ENCODE results near the gene EPB41.
"Not testable (repeated sequence)": the region's sequence is repeated elsewhere in the genome, so short reads cannot be mapped to it uniquely, and the experiment has no call there.

EPB41 gene

GRCh38 chr1:29052100-29052499, 137.7 kb downstream of the EPB41 start:
- no peak for DNase-seq (ENCODE audit: low read depth in 2 of 2)

DNA sequence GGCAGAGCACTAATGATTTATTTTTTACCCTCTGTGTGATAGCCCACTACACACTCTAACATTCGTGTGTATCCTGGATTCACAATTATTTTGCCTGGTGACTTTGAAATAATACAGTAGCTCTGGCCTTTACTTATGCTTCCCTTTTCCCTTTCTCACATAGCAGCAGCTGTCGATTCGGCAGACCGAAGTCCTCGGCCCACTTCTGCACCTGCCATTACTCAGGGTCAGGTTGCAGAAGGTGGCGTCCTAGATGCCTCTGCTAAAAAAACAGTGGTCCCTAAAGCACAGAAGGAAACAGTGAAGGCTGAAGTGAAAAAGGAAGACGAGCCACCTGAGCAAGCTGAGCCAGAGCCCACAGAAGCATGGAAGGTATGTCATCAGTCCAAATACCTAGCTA, 138.6 kb downstream of the EPB41 start:
- DNase-seq (ENCODE audit: low read depth in 2 of 2), result no peak

GRCh38 chr1:29055160-29055559, 140.8 kb downstream of the EPB41 start:
- DNase-seq (ENCODE audit: low read depth in 2 of 2), result no peak

- no peak for DNase-seq (ENCODE audit: low read depth in 2 of 2)
Observed at GRCh38 chr1:29056256-29056655, 141.9 kb downstream of the EPB41 start.

GRCh38 chr1:29057700-29058099, 143.3 kb downstream of the EPB41 start:
- no peak for DNase-seq (ENCODE audit: low read depth in 2 of 2)

DNA sequence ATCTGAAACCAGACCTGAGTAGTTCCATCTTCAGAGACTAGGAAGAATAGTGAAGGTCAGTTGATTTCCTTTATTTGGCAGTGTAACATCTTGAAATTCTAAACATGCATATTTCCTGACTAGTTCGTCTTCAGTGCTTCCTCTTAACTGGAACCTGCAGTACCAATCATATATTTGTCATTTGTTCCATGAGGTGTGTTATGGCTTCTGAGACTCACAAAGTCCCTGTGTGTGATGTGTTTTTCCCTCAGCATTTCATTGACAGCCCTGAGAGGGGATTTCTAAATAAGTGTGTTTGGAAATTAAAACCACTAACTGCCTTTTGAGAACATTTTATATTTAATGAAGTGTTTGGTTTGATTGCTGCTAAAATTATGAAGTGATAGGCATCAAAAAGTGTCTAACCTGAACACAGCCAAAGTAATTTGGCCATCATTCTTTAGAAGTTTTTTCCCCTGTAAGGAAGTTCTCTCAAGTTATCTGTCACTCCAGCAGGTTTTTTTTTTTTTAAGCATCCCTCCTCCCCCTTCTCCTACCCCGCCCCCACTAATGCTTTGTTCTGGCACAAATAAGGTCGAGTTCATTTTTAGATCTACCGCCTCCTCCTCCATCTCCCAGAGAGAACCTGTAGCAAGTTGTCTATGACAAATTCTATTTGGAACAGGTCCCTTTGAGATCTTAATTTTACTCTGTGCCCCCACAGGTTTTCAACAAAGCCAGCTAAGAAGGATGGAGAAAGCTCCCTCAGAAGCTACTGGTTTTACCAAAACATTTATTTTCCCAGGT, 148.0 kb downstream of the EPB41 start:
- DNase-seq (ENCODE audit: low read depth in 2 of 2), result no peak

- DNase-seq (ENCODE audit: low read depth in 2 of 2), result no peak
Observed at GRCh38 chr1:29064064-29064463, 149.7 kb downstream of the EPB41 start.

- DNase-seq (ENCODE audit: low read depth in 2 of 2), result no peak
Observed at GRCh38 chr1:29077155-29077554, 162.8 kb downstream of the EPB41 start.

- DNase-seq (ENCODE audit: low read depth in 2 of 2), result not testable (repeated sequence)
Observed at GRCh38 chr1:29079916-29080629, 165.7 kb downstream of the EPB41 start.

DNA sequence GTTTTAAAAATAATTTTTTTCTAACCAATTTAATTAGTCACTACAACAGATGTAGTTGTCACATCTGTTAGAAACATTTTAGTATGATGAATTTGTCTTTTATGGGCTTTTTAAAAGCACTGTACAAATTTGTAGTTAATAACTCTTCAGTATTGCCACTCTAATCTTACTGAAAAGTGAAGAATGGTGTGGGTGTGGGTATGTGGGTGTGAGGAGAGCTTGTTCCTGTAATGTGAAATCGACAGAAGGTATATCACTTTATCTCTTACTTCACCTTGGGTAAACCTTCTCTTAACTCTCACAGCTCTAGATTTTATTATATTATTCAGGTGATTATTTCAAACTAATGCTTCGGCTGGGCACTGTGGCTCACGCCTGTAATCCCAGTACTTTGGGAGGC, 166.8 kb downstream of the EPB41 start:
- no peak for DNase-seq (ENCODE audit: low read depth in 2 of 2)

GRCh38 chr1:29082519-29082918, 168.2 kb downstream of the EPB41 start:
- no peak for DNase-seq (ENCODE audit: low read depth in 2 of 2)

- no peak for DNase-seq (ENCODE audit: low read depth in 2 of 2)
Observed at GRCh38 chr1:29083317-29084195, 169.2 kb downstream of the EPB41 start.

- DNase-seq (ENCODE audit: low read depth in 2 of 2), result no peak
Observed at GRCh38 chr1:29084196-29084521, 169.8 kb downstream of the EPB41 start.

DNA sequence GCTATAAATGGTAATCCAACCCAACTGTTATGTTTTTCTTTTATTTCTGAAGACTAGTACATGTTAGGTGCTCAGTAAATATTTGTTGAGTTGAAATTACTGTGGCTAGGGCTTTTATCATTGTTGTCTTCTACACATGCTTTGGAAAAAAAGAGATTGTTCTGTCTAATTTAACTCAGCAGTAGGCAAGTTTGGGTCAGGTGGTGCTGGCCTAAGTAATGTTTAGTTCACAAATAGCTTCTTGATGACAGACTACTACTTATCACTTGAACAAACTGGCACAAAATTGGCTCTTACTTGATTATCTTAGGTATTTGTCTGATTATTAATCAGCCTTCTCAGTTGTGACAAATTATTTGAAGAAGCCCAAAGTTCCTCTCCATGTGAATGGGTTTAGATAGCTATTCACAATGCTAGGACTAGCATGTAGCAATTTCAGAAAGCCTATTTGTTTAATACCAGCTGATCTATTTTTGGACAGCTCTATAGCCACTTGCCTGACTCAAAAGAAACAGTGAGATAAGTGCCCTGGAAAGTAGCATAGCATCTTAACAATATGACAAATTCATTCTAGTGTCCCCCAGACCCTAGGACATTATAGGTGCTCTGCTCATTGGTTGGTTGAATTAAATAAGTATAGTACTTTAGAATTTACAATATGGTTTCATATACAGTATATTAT, 176.7 kb downstream of the EPB41 start:
- no peak for DNase-seq (ENCODE audit: low read depth in 2 of 2)

GRCh38 chr1:29092704-29093103, 178.3 kb downstream of the EPB41 start:
- not testable (repeated sequence) for DNase-seq (ENCODE audit: low read depth in 2 of 2)

DNA sequence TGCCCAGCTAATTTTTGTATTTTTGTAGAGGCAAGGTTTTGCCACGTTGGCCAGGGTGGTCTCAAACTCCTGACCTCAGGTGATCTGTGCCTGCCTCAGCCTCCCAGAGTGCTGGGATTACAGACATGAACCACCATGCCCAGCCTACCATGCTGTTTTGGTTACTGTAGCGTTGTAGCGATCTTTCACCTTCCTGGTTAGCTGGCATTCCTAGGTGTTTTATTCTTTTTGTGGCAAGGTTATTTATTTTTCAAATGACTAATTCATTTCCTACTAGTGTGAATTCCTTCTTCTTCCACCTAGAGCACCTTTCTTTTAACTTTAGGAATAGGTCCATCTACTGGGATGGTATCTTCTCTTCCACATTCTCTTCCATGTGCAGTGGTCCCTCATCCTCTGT, 180.1 kb downstream of the EPB41 start:
- no peak for DNase-seq (ENCODE audit: low read depth in 2 of 2)

DNA sequence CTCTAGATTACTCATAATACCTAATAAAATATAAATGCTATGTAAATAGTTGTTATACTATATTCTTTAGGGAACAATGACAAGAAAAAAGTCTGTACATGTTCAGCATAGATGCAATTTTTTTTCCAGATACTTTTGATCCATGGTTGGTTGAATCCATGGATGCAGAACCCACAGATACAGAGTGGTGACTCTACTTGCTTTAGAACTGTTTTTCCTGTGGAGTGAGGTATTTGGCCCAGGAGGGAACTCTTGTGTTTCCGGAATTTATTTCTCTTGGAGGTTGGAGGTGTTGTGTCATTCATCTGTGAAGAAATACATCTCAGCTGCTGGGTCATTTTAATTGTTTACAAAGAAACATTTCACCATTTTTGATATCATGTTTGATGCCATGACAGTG, 180.6 kb downstream of the EPB41 start:
- no peak for DNase-seq (ENCODE audit: low read depth in 2 of 2)

GRCh38 chr1:29096231-29096886, 182.0 kb downstream of the EPB41 start:
- no peak for DNase-seq (ENCODE audit: low read depth in 2 of 2)

DNA sequence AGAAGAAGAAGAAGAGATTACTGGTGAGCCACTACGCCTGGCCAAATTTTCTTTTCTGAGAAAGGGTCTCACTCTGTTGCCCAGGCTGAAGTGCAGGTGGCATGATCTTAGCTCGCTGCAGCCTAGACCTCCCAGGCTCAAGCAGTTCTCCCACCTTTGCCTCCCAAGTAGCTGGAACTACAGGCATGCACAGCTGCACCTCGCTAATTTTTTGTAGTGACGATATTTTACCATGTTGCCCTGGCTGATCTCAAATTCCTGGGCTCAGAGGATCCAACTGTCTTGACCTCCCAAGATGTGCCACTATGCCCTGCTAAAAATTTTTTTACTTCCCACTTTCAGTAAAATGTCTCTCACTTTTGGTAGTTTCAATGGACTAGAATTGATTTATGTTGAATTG, 184.9 kb downstream of the EPB41 start:
- no peak for DNase-seq (ENCODE audit: low read depth in 2 of 2)

- DNase-seq (ENCODE audit: low read depth in 2 of 2), result no peak
Observed at GRCh38 chr1:29100487-29100886, 186.1 kb downstream of the EPB41 start.

DNA sequence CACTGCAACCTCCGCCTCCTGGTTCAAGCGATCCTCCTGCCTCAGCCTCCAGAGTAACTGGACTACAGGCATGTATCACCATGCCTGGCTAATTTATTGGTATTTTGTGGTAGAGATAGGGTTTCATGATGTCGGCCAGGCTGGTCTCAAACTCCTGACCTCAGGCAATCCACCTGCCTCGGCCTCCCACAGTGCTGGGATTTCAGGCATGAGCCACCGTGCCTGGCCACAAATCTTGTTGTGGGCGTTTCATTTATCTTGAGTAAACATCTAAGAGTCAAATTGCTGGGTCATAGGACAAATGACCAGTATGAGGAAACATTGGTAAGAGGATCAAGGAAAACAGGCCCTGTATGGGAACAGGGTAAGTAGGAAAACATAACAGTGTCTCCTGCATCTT, 191.5 kb downstream of the EPB41 start:
- DNase-seq (ENCODE audit: low read depth in 2 of 2), result no peak
